Sciatic nerve (tissue), 2 donors: ENCODE data around the gene GPR157. TPM values are rescaled to one million over a fixed set of nuclear protein-coding genes. Genes with fewer than 3 reads are reported as not detected.

Source experiments
- ATAC-seq: fragments of 200-7000 bp; cut with Tn5 transposase; one replicate; pipeline ENCODE4 v1.9.1; 2020; ENCODE audit warnings: mild to moderate bottlenecking, moderate library complexity
- DNase-seq: peaks from one replicate; pipeline ENCODE4 v3.0.0-alpha.2; 2020; ENCODE audit warnings: low spot score
- intact Hi-C: fragments of 100-400 bp; cut with DNase I; formaldehyde crosslinking; loops from one replicate; pipeline ENCODE4 v1.14.2; 2022
- total RNA-seq: library from RNA; stranded (reverse); fragmentation: NEBNext Ultra II Directional; extraction: Animal tissue kit (Norgen Biotek cat#: 25700); gene quantifications from one replicate; pipeline ENCODE4 v1.2.1, GENCODE V29; 2021
- donor health status: DM: no; HTN: no; CAD: no.
- donor health status: DM: no; HTN: no; CAD: no.

The GPR157 gene
- total RNA-seq, 1 donor from 2014 or later, result 8.6 TPM

GRCh38 chr1:9075022-9075421 is 53.9 kb downstream of the GPR157 start:
- ATAC-seq (no peak), DNase-seq (no peak)
- intact Hi-C loops, result no loop called here

GRCh38 chr1:9073143-9073542 is 55.8 kb downstream of the GPR157 start:
- no peak for DNase-seq
- intact Hi-C loops, result no loop called here
- no peak for ATAC-seq

GRCh38 chr1:9071554-9072235 is 57.2 kb downstream of the GPR157 start:
- ATAC-seq (no peak), DNase-seq (no peak)
- intact Hi-C loops, result no loop called here

- ATAC-seq (no peak), DNase-seq (no peak)
- intact Hi-C loops, result no loop called here
Observed at GRCh38 chr1:9070486-9070885, 58.4 kb downstream of the GPR157 start.

GRCh38 chr1:9069326-9070100 is 59.4 kb downstream of the GPR157 start, which contains the start of gene SLC2A5:
Gene SLC2A5, minus strand, starts transcription at chr1:9069635. Its CDS starts 99 bp downstream, at chr1:9069536.
- DNase-seq (no peak), ATAC-seq (peak; percentile 54)
- intact Hi-C loops, result no loop called here

GRCh38 chr1:9068981-9069325 is 59.9 kb downstream of the GPR157 start:
- intact Hi-C loops, result no loop called here
- DNase-seq, result no peak
- peak; percentile 12 for ATAC-seq

GRCh38 chr1:9066945-9067807 is 61.7 kb downstream of the GPR157 start:
- peak; percentile 83 for DNase-seq
- intact Hi-C loops, result no loop called here
- ATAC-seq, result peak; percentile 85

- ATAC-seq (peak; percentile 54), DNase-seq (no peak)
- intact Hi-C loops, result no loop called here
Observed at GRCh38 chr1:9065213-9065751, 63.6 kb downstream of the GPR157 start.

- DNase-seq (no peak), ATAC-seq (no peak)
- intact Hi-C loops, result no loop called here
Observed at GRCh38 chr1:9062846-9063245, 66.1 kb downstream of the GPR157 start.

GRCh38 chr1:9062021-9062471 is 66.9 kb downstream of the GPR157 start:
- ATAC-seq, result peak; percentile 3
- no peak for DNase-seq
- intact Hi-C loops, result no loop called here

GRCh38 chr1:9061252-9061960 is 67.5 kb downstream of the GPR157 start:
- DNase-seq (no peak), ATAC-seq (peak; percentile 35)
- intact Hi-C loops, result no loop called here

- ATAC-seq (no peak), DNase-seq (no peak)
- intact Hi-C loops, result no loop called here
Observed at GRCh38 chr1:9059891-9060744, 68.8 kb downstream of the GPR157 start.

- no peak for DNase-seq
- intact Hi-C loops, result no loop called here
- no peak for ATAC-seq
Observed at GRCh38 chr1:9058465-9058864, 70.4 kb downstream of the GPR157 start.

GRCh38 chr1:9057851-9058250 is 71.1 kb downstream of the GPR157 start:
- intact Hi-C loops, result no loop called here
- DNase-seq (no peak), ATAC-seq (no peak)

GRCh38 chr1:9052272-9053049 is 76.4 kb downstream of the GPR157 start:
- DNase-seq (peak; percentile 12), ATAC-seq (no peak)
- intact Hi-C loops, result no loop called here

- no peak for DNase-seq
Observed at GRCh38 chr1:9051379-9051778, 77.5 kb downstream of the GPR157 start.

GRCh38 chr1:9050803-9051202 is 78.1 kb downstream of the GPR157 start:
- intact Hi-C loops, result no loop called here
- DNase-seq (no peak), ATAC-seq (no peak)

More at GRCh38 chr1:9051379-9051778, 77.5 kb downstream of the GPR157 start:
- ATAC-seq, result no peak
- intact Hi-C loops, result no loop called here
